Activated CD4-positive, alpha-beta T cell treated with anti-CD3 and anti-CD28 coated beads, Interleukin-2, amount 50 U/mL, for 1 hour (primary cell): ENCODE measurements around the gene ANP32A.

Experiments used
- DNase-seq: peaks from one replicate; pipeline ENCODE4 v3.0.0-alpha.2; 2020

Gene ANP32A

GRCh38 chr15:68739390-68740080 is 81.2 kb downstream of the ANP32A start:
- no peak for DNase-seq

- no peak for DNase-seq
Observed at GRCh38 chr15:68735610-68736009, 85.1 kb downstream of the ANP32A start.

GRCh38 chr15:68734881-68735280 is 85.8 kb downstream of the ANP32A start:
- DNase-seq = no peak

- no peak for DNase-seq
Observed at GRCh38 chr15:68734352-68734751, 86.3 kb downstream of the ANP32A start.

- DNase-seq = no peak
Observed at GRCh38 chr15:68733666-68734065, 87.0 kb downstream of the ANP32A start.

- no peak for DNase-seq
Observed at GRCh38 chr15:68732451-68732850, 88.2 kb downstream of the ANP32A start.

- DNase-seq = no peak
Observed at GRCh38 chr15:68730976-68731897, 89.5 kb downstream of the ANP32A start.

GRCh38 chr15:68730471-68730919 is 90.2 kb downstream of the ANP32A start:
- DNase-seq = no peak

- DNase-seq = no peak
Observed at GRCh38 chr15:68729789-68730411, 90.8 kb downstream of the ANP32A start.
